ENCODE results near the gene RBBP5.
"Not testable (repeated sequence)": the region's sequence is repeated elsewhere in the genome, so short reads cannot be mapped to it uniquely, and the experiment has no call there.

RBBP5 gene

GRCh38 chr1:205121660-205122488 lies at the start of gene RBBP5:
RBBP5 (minus strand) TSS chr1:205121978; CDS start chr1:205121873, 105 bp downstream.
- peak; percentile 97 for DNase-seq

- DNase-seq = no peak
Observed at GRCh38 chr1:205171369-205171768, 49.6 kb upstream of the RBBP5 start.

GRCh38 chr1:205170532-205171269 lies 48.9 kb upstream of the RBBP5 start:
- no peak for DNase-seq

GRCh38 chr1:205169248-205169647 lies 47.5 kb upstream of the RBBP5 start:
- no peak for DNase-seq

GRCh38 chr1:205168291-205168690 lies 46.5 kb upstream of the RBBP5 start:
- no peak for DNase-seq

GRCh38 chr1:205162301-205162700 lies 40.5 kb upstream of the RBBP5 start:
- no peak for DNase-seq

- DNase-seq = no peak
Observed at GRCh38 chr1:205161076-205161475, 39.3 kb upstream of the RBBP5 start.

- DNase-seq = no peak
Observed at GRCh38 chr1:205158048-205158616, 36.4 kb upstream of the RBBP5 start.

- not testable (repeated sequence) for DNase-seq
Observed at GRCh38 chr1:205155665-205156377, 34.0 kb upstream of the RBBP5 start.

GRCh38 chr1:205152505-205152904 lies 30.7 kb upstream of the RBBP5 start:
- no peak for DNase-seq

GRCh38 chr1:205150651-205151428 lies 29.1 kb upstream of the RBBP5 start:
- no peak for DNase-seq

GRCh38 chr1:205147191-205147835 lies 25.5 kb upstream of the RBBP5 start:
- DNase-seq = no peak

- DNase-seq = no peak
Observed at GRCh38 chr1:205144751-205145150, 23.0 kb upstream of the RBBP5 start.

- no peak for DNase-seq
Observed at GRCh38 chr1:205144046-205144720, 22.4 kb upstream of the RBBP5 start.

- no peak for DNase-seq
Observed at GRCh38 chr1:205142102-205142469, 20.3 kb upstream of the RBBP5 start.

GRCh38 chr1:205141236-205142101 lies 19.7 kb upstream of the RBBP5 start:
- DNase-seq = peak; percentile 84

GRCh38 chr1:205140113-205140512 lies 18.3 kb upstream of the RBBP5 start:
- DNase-seq = no peak

- DNase-seq = no peak
Observed at GRCh38 chr1:205137901-205138300, 16.1 kb upstream of the RBBP5 start.

GRCh38 chr1:205133287-205133686 lies 11.5 kb upstream of the RBBP5 start:
- no peak for DNase-seq

- DNase-seq = no peak
Observed at GRCh38 chr1:205129447-205130029, 7.8 kb upstream of the RBBP5 start.

Measured in suppressor macrophage treated with lipopolysaccharide for 4 hours (primary cell).